HepG2 (cell line): Measurements from ENCODE around the gene ZNF181. TPM values are rescaled to one million over a fixed set of nuclear protein-coding genes. Genes with fewer than 3 reads are reported as not detected.

ENCODE experiments used
- CBFB ChIP-seq: sonication (generic); formaldehyde crosslinking; IDR thresholded peaks from 2 replicates; pipeline ENCODE4 v1.4.0; 2020; ENCODE audit warnings: missing genetic modification reagents
- FOXP4 ChIP-seq: sonication (generic); formaldehyde crosslinking; IDR thresholded peaks from 2 replicates; pipeline ENCODE4 v1.4.0; 2020; ENCODE audit warnings: missing genetic modification reagents
- KDM5B ChIP-seq: sonication (generic); formaldehyde crosslinking; IDR thresholded peaks from 2 replicates; pipeline ENCODE4 v1.4.0; 2020; ENCODE audit warnings: missing genetic modification reagents, mild to moderate bottlenecking, borderline replicate concordance
- MED1 ChIP-seq: sonication (generic); formaldehyde crosslinking; IDR thresholded peaks from 2 replicates; pipeline ENCODE4 v1.4.0; 2020; ENCODE audit warnings: missing genetic modification reagents
- MXD4 ChIP-seq: IDR thresholded peaks from 2 replicates; pipeline ENCODE4 v1.6.1; 2016; ENCODE audit warnings: mild to moderate bottlenecking, missing biosample characterization, missing genetic modification reagents
- MXI1 ChIP-seq: IDR thresholded peaks from 3 replicates; pipeline ENCODE4 v1.6.1; 2012; ENCODE audit warnings: low read depth, low read length, inconsistent platforms, borderline replicate concordance
- RBFOX2 ChIP-seq: fragments of 200-400 bp; formaldehyde crosslinking; IDR thresholded peaks from 2 replicates; pipeline ENCODE4 v1.6.1; 2017; ENCODE audit warnings: low read depth, mild to moderate bottlenecking, low read length
- TARDBP ChIP-seq: sonication (generic); formaldehyde crosslinking; IDR thresholded peaks from 2 replicates; pipeline ENCODE4 v1.8.0; 2022; ENCODE audit warnings: mild to moderate bottlenecking, missing genetic modification reagents
- ZNF235 ChIP-seq: sonication (generic); formaldehyde crosslinking; IDR thresholded peaks from 2 replicates; pipeline ENCODE4 v1.8.1; 2023; ENCODE audit warnings: mild to moderate bottlenecking, missing genetic modification reagents, borderline replicate concordance
- ZNF337 ChIP-seq: sonication (generic); formaldehyde crosslinking; IDR thresholded peaks from 2 replicates; pipeline ENCODE4 v1.5.1; 2020; ENCODE audit warnings: missing genetic modification reagents, low read depth, mild to moderate bottlenecking, borderline replicate concordance
- ZNF776 ChIP-seq: sonication (generic); formaldehyde crosslinking; IDR thresholded peaks from 2 replicates; pipeline ENCODE4 v1.4.0; 2020; ENCODE audit warnings: mild to moderate bottlenecking, missing genetic modification reagents
- ZNF878 ChIP-seq: sonication (generic); formaldehyde crosslinking; IDR thresholded peaks from 2 replicates; pipeline ENCODE4 v1.8.1; 2023; ENCODE audit warnings: mild to moderate bottlenecking, missing genetic modification reagents, moderate library complexity
- ZZZ3 ChIP-seq: sonication (generic); formaldehyde crosslinking; IDR thresholded peaks from 2 replicates; pipeline ENCODE4 v1.4.0; 2020; ENCODE audit warnings: missing genetic modification reagents, mild to moderate bottlenecking, borderline replicate concordance
- polyA plus RNA-seq, 8 experiments: library from polyadenylated mRNA; depleted of rRNA in 3 of 8; stranded (reverse) in 7 of 8; unstranded in 1 of 8; fragments of >200 nt; fragmentation: Illumina TruSeq in 4 of 8; extraction: Trizol in 4 of 8; gene quantifications; 2 replicates each; pipeline versions ENCODE4 v1.2.1 to v1.2.3, GENCODE V29; 2011 to 2016; ENCODE audit warnings: low read depth in 4 of 8, missing spikeins in 1 of 8, mixed read lengths in 1 of 8; ENCODE audit not compliant: insufficient read depth in 1 of 8
- total RNA-seq, 5 experiments: library from RNA; depleted of rRNA; stranded (reverse); fragments of >200 nt; fragmentation: Illumina TruSeq; extraction: Trizol; gene quantifications; 2 replicates each; pipeline ENCODE4 v1.2.3, GENCODE V29; 2016; ENCODE audit warnings: low read depth in 1 of 5
- TF ChIP-seq, protein P1 (sequence below): sonication (generic); formaldehyde crosslinking; IDR thresholded peaks from 2 replicates; pipeline ENCODE4 v1.4.0; 2020; ENCODE audit warnings: missing genetic modification reagents
- TF ChIP-seq, protein P2 (sequence below): sonication (generic); formaldehyde crosslinking; IDR thresholded peaks from 2 replicates; pipeline ENCODE4 v1.4.0; 2020; ENCODE audit warnings: missing genetic modification reagents, borderline replicate concordance
- TF ChIP-seq, protein P3 (sequence below), 2 experiments: sonication (generic) in 1 of 2; formaldehyde crosslinking in 1 of 2; IDR thresholded peaks; 2 replicates each; pipeline versions ENCODE4 v1.5.1 to v1.6.1; 2011 to 2020; ENCODE audit warnings: borderline replicate concordance in 1 of 2, low read depth in 1 of 2, low read length in 1 of 2, mild to moderate bottlenecking in 1 of 2, missing genetic modification reagents in 1 of 2, moderate library complexity in 1 of 2
- TF ChIP-seq, protein P4 (sequence below): sonication (generic); formaldehyde crosslinking; IDR thresholded peaks from 2 replicates; pipeline ENCODE4 v1.4.0; 2020; ENCODE audit warnings: missing genetic modification reagents, borderline replicate concordance

The ZNF181 gene
- total and polyA plus RNA-seq, 2 of the 13 experiments (the other 11 are each of a cell fraction or from before 2014, with no cell fraction given), result 10.6 to 15.5 TPM

GRCh38 chr19:34772697-34773554 lies 38.9 kb downstream of the ZNF181 start, which contains the start of gene ZNF599 (continued):
- TF ChIP-seq ZNF337 (CRISPR knock-in tag) (no peak), MED1 (CRISPR knock-in tag) (peak; percentile 42; the same call in 1 of the 2 replicates), ZNF776 (CRISPR knock-in tag) (peak; percentile 83; the same call in 1 of the 2 replicates), CBFB (CRISPR knock-in tag) (peak; percentile 64; the same call in 1 of the 2 replicates), MXI1 (peak; percentile 54; the same call in 1 of the 3 replicates), FOXP4 (CRISPR knock-in tag) (no peak), KDM5B (CRISPR knock-in tag) (peak; percentile 81), ZNF235 (0 out of 2 replicates have a peak, but pooled peaks have one; percentile 57), RBFOX2 (peak; percentile 81), MXD4 (peak; percentile 25; the same call in 1 of the 2 replicates), ZZZ3 (CRISPR knock-in tag) (peak; percentile 57; the same call in 1 of the 2 replicates), TARDBP (peak; percentile 58; the same call in 1 of the 2 replicates), ZNF878 (CRISPR knock-in tag) (peak; percentile 51; the same call in 1 of the 2 replicates)
- TF ChIP-seq, protein P1, sequence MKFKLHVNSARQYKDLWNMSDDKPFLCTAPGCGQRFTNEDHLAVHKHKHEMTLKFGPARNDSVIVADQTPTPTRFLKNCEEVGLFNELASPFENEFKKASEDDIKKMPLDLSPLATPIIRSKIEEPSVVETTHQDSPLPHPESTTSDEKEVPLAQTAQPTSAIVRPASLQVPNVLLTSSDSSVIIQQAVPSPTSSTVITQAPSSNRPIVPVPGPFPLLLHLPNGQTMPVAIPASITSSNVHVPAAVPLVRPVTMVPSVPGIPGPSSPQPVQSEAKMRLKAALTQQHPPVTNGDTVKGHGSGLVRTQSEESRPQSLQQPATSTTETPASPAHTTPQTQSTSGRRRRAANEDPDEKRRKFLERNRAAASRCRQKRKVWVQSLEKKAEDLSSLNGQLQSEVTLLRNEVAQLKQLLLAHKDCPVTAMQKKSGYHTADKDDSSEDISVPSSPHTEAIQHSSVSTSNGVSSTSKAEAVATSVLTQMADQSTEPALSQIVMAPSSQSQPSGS (CRISPR knock-in tag), result no peak
- TF ChIP-seq, protein P2, sequence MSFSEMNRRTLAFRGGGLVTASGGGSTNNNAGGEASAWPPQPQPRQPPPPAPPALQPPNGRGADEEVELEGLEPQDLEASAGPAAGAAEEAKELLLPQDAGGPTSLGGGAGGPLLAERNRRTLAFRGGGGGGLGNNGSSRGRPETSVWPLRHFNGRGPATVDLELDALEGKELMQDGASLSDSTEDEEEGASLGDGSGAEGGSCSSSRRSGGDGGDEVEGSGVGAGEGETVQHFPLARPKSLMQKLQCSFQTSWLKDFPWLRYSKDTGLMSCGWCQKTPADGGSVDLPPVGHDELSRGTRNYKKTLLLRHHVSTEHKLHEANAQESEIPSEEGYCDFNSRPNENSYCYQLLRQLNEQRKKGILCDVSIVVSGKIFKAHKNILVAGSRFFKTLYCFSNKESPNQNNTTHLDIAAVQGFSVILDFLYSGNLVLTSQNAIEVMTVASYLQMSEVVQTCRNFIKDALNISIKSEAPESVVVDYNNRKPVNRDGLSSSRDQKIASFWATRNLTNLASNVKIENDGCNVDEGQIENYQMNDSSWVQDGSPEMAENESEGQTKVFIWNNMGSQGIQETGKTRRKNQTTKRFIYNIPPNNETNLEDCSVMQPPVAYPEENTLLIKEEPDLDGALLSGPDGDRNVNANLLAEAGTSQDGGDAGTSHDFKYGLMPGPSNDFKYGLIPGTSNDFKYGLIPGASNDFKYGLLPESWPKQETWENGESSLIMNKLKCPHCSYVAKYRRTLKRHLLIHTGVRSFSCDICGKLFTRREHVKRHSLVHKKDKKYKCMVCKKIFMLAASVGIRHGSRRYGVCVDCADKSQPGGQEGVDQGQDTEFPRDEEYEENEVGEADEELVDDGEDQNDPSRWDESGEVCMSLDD, result no peak
- TF ChIP-seq, protein P3, sequence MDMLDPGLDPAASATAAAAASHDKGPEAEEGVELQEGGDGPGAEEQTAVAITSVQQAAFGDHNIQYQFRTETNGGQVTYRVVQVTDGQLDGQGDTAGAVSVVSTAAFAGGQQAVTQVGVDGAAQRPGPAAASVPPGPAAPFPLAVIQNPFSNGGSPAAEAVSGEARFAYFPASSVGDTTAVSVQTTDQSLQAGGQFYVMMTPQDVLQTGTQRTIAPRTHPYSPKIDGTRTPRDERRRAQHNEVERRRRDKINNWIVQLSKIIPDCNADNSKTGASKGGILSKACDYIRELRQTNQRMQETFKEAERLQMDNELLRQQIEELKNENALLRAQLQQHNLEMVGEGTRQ (IDR thresholded peaks at IDR 0.05; ENCODE audit: low read depth, low read length), result no peak
- TF ChIP-seq, protein P3 (CRISPR knock-in tag; IDR thresholded peaks at IDR 0.05; ENCODE audit: borderline replicate concordance), result no peak; the same call in 1 of the 2 replicates
- TF ChIP-seq, protein P4, sequence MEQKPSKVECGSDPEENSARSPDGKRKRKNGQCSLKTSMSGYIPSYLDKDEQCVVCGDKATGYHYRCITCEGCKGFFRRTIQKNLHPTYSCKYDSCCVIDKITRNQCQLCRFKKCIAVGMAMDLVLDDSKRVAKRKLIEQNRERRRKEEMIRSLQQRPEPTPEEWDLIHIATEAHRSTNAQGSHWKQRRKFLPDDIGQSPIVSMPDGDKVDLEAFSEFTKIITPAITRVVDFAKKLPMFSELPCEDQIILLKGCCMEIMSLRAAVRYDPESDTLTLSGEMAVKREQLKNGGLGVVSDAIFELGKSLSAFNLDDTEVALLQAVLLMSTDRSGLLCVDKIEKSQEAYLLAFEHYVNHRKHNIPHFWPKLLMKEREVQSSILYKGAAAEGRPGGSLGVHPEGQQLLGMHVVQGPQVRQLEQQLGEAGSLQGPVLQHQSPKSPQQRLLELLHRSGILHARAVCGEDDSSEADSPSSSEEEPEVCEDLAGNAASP (CRISPR knock-in tag), result no peak
